ENCODE results near the gene PTMA. TPM values are rescaled to one million over a fixed set of nuclear protein-coding genes. Genes with fewer than 3 reads are reported as not detected.

Gene PTMA
- total and polyA plus RNA-seq, 9 of the 15 experiments (the other 6 are each of a cell fraction or from before 2014, with no cell fraction given) = 429 to 2,322 (median 1,578) TPM

DNA sequence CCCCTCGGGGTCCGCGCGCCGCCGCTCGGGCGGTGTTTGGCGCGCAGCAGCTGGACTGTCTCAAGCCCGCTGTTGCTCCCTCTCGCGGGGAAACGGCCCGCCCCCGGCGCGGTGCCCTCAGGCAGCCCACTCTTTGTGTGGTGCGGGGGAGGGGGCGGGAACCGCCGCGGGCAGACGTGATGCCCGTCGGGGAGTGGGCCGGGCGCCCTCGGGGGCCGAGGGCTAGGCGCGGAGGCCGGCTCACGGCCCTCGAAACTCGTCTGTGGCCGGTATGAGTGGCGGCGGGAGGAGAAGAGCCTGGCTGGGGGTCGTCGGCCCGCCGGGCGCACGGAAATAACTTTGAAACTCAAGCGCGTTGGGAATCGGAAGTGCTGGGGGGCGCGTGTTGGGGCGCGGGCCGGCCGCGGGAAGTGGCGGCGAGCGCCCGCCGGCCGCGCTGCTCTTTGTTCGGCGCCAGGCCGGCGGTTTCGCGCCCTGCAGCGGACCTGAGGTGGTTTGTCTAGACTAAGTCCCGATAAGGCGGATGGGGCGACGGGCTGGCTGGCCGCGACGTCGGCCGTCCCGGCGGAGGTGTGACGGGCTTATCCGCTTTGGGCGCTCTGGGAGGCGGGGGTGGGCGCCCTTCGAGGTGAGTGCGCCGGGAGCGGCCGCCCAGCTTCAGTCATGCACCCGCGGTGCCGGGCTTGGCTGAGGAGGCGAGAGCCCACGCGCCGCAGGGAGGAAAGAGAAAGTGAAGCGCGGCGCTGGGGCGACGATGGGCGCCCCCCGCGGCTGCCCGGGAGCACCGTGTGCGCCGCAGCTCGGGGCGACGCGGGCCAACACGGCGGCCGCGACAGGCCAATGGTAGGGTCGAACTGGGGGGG is 679 bp downstream of the PTMA start (continued):
- TF ChIP-seq, protein P1, sequence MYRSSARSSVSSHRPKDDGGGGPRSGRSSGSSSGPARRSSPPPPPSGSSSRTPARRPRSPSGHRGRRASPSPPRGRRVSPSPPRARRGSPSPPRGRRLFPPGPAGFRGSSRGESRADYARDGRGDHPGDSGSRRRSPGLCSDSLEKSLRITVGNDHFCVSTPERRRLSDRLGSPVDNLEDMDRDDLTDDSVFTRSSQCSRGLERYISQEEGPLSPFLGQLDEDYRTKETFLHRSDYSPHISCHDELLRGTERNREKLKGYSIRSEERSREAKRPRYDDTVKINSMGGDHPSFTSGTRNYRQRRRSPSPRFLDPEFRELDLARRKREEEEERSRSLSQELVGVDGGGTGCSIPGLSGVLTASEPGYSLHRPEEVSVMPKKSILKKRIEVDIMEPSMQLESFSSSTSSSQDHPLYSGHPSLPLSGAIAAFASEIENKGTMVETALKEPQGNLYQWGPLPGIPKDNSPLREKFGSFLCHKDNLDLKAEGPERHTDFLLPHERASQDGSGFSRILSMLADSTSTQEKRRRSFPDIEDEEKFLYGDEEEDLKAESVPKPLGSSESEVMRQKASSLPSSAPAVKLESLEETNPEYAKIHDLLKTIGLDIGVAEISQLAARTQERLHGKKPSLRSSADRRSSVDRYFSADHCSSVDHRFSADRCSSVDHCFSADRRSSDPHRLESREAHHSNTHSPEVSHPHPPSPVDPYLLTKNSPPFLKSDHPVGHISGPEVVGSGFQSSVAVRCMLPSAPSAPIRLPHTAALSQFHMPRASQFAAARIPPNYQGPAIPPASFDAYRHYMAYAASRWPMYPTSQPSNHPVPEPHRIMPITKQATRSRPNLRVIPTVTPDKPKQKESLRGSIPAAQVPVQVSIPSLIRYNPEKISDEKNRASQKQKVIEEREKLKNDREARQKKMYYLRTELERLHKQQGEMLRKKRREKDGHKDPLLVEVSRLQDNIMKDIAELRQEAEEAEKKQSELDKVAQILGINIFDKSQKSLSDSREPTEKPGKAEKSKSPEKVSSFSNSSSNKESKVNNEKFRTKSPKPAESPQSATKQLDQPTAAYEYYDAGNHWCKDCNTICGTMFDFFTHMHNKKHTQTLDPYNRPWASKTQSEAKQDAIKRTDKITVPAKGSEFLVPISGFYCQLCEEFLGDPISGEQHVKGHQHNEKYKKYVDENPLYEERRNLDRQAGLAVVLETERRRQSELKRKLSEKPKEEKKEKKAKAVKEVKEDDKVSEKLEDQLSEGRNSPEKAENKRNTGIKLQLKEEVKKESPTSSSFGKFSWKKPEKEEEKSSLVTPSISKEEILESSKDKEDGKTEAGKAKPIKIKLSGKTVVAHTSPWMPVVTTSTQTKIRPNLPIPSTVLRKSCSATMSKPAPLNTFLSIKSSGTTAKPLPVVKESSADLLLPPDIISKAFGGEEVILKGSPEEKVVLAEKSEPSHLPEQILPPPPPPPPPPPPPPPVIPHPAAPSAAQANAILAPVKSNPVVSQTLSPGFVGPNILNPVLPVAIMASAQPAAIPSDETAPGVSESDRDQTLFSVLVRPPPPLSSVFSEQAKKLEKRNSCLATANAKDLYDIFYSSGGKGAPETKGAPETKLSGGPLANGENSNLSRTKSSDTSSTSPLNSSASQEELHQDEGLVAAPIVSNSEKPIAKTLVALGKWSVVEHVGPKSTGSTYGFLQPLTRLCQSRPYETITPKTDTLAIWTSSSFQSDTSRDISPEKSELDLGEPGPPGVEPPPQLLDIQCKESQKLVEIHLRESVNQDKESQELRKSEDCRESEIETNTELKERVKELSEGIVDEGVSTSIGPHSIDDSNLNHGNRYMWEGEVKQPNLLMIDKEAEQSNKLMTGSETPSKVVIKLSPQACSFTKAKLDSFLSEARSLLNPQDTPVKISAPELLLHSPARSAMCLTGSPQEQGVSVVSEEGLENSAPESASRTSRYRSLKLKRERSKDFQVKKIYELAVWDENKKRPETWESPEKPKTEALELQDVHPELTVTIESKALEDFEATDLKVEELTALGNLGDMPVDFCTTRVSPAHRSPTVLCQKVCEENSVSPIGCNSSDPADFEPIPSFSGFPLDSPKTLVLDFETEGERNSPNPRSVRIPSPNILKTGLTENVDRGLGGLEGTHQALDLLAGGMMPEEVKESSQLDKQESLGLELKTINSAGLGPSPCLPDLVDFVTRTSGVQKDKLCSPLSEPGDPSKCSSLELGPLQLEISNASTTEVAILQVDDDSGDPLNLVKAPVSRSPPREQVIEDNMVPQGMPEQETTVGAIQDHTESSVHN (IDR thresholded peaks at IDR 0.05; ENCODE audit: borderline replicate concordance in 1 of 2, low read depth in 1 of 2) = no peak
- TF ChIP-seq, protein P2, sequence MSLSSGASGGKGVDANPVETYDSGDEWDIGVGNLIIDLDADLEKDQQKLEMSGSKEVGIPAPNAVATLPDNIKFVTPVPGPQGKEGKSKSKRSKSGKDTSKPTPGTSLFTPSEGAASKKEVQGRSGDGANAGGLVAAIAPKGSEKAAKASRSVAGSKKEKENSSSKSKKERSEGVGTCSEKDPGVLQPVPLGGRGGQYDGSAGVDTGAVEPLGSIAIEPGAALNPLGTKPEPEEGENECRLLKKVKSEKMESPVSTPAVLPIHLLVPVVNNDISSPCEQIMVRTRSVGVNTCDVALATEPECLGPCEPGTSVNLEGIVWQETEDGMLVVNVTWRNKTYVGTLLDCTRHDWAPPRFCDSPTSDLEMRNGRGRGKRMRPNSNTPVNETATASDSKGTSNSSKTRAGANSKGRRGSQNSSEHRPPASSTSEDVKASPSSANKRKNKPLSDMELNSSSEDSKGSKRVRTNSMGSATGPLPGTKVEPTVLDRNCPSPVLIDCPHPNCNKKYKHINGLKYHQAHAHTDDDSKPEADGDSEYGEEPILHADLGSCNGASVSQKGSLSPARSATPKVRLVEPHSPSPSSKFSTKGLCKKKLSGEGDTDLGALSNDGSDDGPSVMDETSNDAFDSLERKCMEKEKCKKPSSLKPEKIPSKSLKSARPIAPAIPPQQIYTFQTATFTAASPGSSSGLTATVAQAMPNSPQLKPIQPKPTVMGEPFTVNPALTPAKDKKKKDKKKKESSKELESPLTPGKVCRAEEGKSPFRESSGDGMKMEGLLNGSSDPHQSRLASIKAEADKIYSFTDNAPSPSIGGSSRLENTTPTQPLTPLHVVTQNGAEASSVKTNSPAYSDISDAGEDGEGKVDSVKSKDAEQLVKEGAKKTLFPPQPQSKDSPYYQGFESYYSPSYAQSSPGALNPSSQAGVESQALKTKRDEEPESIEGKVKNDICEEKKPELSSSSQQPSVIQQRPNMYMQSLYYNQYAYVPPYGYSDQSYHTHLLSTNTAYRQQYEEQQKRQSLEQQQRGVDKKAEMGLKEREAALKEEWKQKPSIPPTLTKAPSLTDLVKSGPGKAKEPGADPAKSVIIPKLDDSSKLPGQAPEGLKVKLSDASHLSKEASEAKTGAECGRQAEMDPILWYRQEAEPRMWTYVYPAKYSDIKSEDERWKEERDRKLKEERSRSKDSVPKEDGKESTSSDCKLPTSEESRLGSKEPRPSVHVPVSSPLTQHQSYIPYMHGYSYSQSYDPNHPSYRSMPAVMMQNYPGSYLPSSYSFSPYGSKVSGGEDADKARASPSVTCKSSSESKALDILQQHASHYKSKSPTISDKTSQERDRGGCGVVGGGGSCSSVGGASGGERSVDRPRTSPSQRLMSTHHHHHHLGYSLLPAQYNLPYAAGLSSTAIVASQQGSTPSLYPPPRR (CRISPR knock-in tag; IDR thresholded peaks at IDR 0.05; ENCODE audit: borderline replicate concordance) = no peak
- TF ChIP-seq ILK (tag; IDR thresholded peaks at IDR 0.05; ENCODE audit: borderline replicate concordance, low read depth) (no peak), SLC30A9 (CRISPR knock-in tag; IDR thresholded peaks at IDR 0.05) (no peak), TBL1XR1 (IDR thresholded peaks at IDR 0.05; ENCODE audit: low read length in 2 of 2) (no peak; a peak in 1 of 4 replicates), NCOA4 (IDR thresholded peaks at IDR 0.05; ENCODE audit: partially characterized antibody) (no peak), MTA1 (IDR thresholded peaks at IDR 0.05; ENCODE audit: borderline replicate concordance) (no peak), EP400 (IDR thresholded peaks at IDR 0.05) (no peak), NUFIP1 (IDR thresholded peaks at IDR 0.05; ENCODE audit: partially characterized antibody) (no peak)
- TF ChIP-seq, protein P3, sequence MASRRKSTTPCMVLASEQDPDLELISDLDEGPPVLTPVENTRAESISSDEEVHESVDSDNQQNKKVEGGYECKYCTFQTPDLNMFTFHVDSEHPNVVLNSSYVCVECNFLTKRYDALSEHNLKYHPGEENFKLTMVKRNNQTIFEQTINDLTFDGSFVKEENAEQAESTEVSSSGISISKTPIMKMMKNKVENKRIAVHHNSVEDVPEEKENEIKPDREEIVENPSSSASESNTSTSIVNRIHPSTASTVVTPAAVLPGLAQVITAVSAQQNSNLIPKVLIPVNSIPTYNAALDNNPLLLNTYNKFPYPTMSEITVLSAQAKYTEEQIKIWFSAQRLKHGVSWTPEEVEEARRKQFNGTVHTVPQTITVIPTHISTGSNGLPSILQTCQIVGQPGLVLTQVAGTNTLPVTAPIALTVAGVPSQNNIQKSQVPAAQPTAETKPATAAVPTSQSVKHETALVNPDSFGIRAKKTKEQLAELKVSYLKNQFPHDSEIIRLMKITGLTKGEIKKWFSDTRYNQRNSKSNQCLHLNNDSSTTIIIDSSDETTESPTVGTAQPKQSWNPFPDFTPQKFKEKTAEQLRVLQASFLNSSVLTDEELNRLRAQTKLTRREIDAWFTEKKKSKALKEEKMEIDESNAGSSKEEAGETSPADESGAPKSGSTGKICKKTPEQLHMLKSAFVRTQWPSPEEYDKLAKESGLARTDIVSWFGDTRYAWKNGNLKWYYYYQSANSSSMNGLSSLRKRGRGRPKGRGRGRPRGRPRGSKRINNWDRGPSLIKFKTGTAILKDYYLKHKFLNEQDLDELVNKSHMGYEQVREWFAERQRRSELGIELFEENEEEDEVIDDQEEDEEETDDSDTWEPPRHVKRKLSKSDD (conservative IDR thresholded peaks at IDR 0.05; ENCODE audit: low read length) = no peak

Data from K562 (cell line).